HG03457 (cell line): Measurements from ENCODE around the gene PTPRF.
"Not testable (repeated sequence)": the region's sequence is repeated elsewhere in the genome, so short reads cannot be mapped to it uniquely, and the experiment has no call there.

Experiments used
- ATAC-seq: cut with Tn5 transposase; IDR thresholded peaks from one replicate; pipeline ENCODE4 v1.9.1; 2021; ENCODE audit warnings: moderate number of reproducible peaks; ENCODE audit not compliant: unreplicated experiment

Gene PTPRF

GRCh38 chr1:43621386-43621785 lies 90.7 kb downstream of the PTPRF start:
- no peak for ATAC-seq

DNA sequence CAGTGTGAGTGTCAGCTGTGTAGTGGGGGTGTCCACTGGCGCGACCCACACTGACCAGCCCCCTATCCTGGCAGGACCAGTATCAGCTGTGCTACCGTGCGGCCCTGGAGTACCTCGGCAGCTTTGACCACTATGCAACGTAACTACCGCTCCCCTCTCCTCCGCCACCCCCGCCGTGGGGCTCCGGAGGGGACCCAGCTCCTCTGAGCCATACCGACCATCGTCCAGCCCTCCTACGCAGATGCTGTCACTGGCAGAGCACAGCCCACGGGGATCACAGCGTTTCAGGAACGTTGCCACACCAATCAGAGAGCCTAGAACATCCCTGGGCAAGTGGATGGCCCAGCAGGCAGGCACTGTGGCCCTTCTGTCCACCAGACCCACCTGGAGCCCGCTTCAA lies 91.2 kb downstream of the PTPRF start:
- no peak for ATAC-seq

- ATAC-seq: no peak
Measured at GRCh38 chr1:43622471-43622870, 91.8 kb downstream of the PTPRF start.

DNA sequence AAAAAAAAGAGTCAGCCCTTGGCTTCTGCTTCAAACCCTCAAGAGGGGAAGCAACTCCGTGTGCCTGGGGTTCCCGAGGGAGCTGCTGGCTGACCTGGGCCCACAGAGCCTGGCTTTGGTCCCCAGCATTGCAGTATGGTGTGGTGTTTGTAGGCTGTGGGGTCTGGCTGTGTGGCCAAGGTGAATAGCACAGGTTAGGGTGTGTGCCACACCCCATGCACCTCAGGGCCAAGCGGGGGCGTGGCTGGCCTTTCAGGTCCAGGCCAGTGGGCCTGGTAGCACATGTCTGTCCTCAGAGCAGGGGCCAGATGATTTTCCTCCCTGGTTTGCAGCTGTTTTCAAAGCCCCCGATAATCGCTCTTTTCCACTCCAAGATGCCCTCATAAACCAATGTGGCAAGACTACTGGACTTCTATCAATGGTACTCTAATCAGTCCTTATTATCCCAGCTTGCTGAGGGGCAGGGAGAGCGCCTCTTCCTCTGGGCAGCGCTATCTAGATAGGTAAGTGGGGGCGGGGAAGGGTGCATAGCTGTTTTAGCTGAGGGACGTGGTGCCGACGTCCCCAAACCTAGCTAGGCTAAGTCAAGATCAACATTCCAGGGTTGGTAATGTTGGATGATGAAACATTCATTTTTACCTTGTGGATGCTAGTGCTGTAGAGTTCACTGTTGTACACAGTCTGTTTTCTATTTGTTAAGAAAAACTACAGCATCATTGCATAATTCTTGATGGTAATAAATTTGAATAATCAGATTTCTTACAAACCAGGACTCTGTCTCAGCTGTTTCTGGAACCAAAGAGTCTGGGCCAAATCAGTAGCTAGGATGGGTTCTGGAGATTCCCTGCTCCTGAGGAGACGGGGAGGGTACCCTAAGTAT lies 92.5 kb downstream of the PTPRF start:
- no peak for ATAC-seq

GRCh38 chr1:43625063-43625780 lies 94.5 kb downstream of the PTPRF start:
- ATAC-seq: no peak

- no peak for ATAC-seq
Measured at GRCh38 chr1:43632135-43632670, 101.5 kb downstream of the PTPRF start.

- no peak for ATAC-seq
Measured at GRCh38 chr1:43634721-43635120, 104.0 kb downstream of the PTPRF start.

DNA sequence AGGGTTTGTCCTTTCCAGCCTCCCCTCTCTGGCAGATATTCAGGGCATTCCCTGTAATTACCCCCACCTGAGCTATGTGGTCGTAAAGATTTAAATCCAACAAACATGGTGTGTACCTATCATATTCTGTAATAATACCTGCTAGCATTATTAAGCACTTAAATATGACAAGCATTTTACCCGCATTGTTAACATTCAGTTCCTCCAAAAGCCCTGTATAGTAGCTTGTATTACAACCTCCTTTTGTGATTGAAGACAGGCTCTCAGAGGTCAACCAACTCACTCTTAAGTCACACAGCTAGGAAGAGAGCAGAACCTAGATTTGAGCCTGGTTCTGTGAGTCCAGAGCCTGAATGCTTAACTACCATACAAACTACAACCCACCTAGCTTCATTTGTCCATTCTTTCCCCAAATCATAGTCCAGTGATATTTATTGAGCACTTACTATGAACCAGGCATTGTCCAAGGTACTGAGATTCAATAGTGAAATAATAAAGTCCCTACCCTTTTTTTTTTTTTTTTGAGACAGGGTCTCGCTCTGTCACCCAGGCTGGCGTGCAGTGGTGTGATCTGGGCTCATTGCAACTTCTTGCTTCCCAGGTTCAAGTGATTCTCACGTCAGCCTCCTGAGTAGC lies 105.4 kb downstream of the PTPRF start:
- no peak for ATAC-seq

DNA sequence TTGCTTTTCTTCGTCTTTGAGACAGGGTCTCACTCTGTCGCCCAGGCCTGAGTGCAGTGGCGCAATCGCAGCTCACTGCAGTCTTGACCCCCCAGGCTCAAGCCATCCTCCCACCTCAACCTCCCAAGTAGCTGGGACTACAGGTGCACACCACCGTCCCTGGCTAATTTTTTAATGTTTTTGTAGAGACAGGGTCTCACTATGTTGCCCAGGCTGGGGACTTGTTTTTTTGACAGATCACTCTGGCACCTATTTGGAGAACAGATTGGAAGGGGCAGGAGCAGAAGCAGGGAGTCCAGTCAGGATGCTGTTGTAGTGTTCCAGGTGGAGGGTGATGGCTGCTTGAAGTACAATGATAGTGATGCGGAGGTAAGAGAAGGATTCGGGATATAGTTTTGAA lies 106.6 kb downstream of the PTPRF start:
- no peak for ATAC-seq

- not testable (repeated sequence) for ATAC-seq
Measured at GRCh38 chr1:43638381-43638780, 107.7 kb downstream of the PTPRF start.

GRCh38 chr1:43639976-43640794 lies 109.5 kb downstream of the PTPRF start:
- ATAC-seq: no peak

DNA sequence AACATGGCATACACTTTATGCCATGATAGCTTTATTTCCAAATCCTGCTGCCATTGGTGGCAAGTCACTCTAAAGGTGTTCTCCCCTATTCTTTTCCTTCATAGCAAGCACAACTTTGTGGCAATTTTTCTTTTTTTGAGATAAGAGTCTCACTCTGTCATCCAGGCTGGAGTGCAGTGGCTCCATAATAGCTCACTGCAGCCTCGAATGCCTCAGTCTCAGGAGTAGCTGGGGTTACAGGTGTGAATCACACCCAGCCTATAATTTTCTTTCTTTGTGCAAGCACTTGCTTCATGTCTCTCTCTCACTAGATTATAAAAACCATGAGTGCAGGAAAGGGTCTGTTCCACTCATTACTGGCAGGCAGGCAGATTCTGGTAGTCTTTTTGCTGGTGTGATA lies 113.9 kb downstream of the PTPRF start:
- ATAC-seq: no peak

GRCh38 chr1:43645461-43645860 lies 114.8 kb downstream of the PTPRF start:
- no peak for ATAC-seq

GRCh38 chr1:43647331-43647730 lies 116.6 kb downstream of the PTPRF start:
- not testable (repeated sequence) for ATAC-seq

GRCh38 chr1:43648221-43648847 lies 117.7 kb downstream of the PTPRF start:
- ATAC-seq: no peak

DNA sequence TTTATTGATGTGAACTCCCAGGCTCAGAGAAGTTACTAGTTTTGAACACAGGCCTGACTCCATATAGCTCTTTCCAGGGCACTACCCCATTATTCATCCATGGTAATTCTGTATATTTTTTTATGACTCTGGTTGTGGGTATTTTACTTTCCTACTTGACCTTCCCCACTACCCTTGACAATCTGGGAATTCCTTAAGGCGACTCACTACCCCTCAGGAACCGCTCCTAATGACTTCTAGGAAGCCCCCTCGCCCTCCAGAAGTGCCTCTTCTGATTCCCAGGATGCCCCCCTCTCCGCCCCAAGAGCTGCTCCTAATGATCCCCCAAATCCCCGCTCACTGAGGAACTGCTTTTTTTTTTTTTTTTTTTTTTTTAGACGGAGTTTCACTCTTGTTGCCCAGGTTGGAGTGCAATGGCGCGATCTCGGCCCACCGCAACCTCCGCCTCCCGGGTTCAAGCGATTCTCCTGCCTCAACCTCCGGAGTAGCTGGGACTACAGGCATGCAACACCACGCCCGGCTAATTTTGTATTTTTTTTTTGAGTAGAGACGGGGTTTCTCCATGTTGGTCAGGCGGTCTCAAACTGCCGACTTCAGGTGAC lies 118.3 kb downstream of the PTPRF start:
- ATAC-seq: no peak

GRCh38 chr1:43650310-43651085 lies 119.8 kb downstream of the PTPRF start:
- ATAC-seq: peak; percentile 42

DNA sequence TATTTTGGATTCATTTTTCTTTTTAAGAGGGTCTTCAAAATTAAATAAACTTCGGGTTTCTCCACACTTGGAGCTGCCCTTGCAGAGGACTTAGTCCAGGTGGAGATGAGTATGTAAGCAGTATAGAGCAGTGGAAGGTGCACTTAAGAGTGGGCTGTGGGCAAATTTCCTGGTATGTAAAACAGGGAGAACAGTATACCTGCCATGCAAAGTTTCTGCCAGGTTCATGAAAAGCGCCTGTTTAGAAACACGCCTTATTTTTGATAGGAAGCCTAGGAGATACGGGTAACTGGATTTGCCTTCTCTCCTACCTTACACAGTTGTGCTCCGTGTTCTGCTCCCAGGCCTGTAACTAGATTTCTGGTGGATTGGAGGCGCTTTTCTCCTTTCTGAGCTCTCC lies 120.5 kb downstream of the PTPRF start:
- ATAC-seq: no peak

DNA sequence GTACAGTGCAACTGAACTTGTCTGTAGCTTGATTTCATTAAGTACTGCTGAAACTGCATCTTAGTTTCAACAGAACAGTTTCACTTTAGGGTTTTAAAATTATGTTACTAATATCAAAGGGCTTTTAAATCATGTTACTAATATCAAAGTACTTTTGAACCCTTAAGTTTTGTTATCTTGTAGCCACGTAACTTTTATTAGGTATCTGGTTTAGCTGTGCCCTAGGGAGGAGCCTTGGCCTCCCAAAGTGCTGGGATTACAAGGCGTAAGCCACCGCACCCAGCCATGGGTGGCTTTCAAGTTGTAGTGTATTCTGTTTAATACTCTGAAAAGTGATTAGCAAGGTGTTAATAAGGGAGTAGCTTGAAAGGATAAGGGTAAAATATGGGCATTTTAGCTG lies 121.2 kb downstream of the PTPRF start:
- no peak for ATAC-seq
